ENCODE results near the gene MAP6D1.

DNA sequence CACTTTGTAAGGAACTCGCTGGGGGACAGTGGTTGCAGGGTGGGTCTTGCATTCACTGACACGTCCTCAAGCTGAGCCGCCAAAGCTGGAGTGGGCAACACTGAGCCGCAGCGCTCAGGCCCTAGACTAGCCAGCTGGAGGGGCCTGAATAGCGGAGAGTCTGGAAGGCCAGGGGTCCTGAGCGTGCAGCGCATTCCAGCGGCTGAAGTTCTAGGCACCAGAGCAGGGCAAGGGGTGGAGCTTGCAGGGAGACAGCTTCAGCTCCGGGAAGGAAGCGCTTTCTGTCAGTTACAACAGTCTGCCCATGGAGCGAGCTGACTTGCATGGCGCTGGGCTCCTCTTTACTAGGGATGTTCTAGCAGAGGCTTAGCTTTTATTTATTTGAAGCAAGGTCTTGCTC is 2.7 kb downstream of the MAP6D1 start:
- TF ChIP-seq EZH2 (IDR thresholded peaks at IDR 0.05) = no peak
- no peak for TF ChIP-seq POLR2AphosphoS5 (IDR thresholded peaks at IDR 0.05; ENCODE audit: borderline replicate concordance, low read depth, low read length)

Data from SK-N-MC (cell line).